Epithelial cell of proximal tubule (primary cell): ENCODE measurements around the gene ATP11C. TPM values are rescaled to one million over a fixed set of nuclear protein-coding genes. Genes with fewer than 3 reads are reported as not detected.

Experiments
- DNase-seq: peaks from one replicate; pipeline ENCODE4 v3.0.0-alpha.2; 2011; ENCODE audit warnings: low read depth
- H3K4me3 ChIP-seq: 2 replicates; pipeline ENCODE4 v1.5.1; 2011; ENCODE audit warnings: low read depth, mild to moderate bottlenecking, low read length
- total RNA-seq: library from RNA; depleted of rRNA; stranded (reverse); fragments of >200 nt; gene quantifications from 2 replicates; pipeline ENCODE4 v1.2.3, GENCODE V29; 2015
- TF ChIP-seq, protein P1 (sequence below): conservative IDR thresholded peaks from 2 replicates; pipeline ENCODE4 v1.5.1; 2012; ENCODE audit warnings: low read depth, mild to moderate bottlenecking, low read length

Gene ATP11C
- total RNA-seq, 1 donor from 2014 or later, result 19.4 TPM

DNA sequence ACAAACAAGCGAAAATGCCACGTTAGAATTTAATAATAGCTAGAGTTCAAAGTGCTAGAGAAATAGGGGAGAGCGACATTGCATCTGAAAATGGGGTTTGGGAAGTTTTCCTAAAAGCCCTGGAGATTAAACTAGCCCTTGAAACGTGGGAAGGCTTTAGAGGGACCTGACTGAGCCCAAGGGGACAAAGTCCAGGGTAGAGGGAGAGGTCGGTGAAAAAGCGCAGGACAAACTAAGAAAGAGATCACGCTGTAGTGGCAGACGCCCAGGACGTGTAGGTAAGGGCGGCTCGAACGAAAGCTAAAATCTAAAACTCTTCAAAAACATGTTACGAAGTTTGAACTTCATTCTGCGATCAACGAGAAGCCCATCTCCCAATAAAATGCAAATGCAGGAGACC, 1.1 kb upstream of the ATP11C start:
- TF ChIP-seq, protein P1, sequence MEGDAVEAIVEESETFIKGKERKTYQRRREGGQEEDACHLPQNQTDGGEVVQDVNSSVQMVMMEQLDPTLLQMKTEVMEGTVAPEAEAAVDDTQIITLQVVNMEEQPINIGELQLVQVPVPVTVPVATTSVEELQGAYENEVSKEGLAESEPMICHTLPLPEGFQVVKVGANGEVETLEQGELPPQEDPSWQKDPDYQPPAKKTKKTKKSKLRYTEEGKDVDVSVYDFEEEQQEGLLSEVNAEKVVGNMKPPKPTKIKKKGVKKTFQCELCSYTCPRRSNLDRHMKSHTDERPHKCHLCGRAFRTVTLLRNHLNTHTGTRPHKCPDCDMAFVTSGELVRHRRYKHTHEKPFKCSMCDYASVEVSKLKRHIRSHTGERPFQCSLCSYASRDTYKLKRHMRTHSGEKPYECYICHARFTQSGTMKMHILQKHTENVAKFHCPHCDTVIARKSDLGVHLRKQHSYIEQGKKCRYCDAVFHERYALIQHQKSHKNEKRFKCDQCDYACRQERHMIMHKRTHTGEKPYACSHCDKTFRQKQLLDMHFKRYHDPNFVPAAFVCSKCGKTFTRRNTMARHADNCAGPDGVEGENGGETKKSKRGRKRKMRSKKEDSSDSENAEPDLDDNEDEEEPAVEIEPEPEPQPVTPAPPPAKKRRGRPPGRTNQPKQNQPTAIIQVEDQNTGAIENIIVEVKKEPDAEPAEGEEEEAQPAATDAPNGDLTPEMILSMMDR, result no peak

DNA sequence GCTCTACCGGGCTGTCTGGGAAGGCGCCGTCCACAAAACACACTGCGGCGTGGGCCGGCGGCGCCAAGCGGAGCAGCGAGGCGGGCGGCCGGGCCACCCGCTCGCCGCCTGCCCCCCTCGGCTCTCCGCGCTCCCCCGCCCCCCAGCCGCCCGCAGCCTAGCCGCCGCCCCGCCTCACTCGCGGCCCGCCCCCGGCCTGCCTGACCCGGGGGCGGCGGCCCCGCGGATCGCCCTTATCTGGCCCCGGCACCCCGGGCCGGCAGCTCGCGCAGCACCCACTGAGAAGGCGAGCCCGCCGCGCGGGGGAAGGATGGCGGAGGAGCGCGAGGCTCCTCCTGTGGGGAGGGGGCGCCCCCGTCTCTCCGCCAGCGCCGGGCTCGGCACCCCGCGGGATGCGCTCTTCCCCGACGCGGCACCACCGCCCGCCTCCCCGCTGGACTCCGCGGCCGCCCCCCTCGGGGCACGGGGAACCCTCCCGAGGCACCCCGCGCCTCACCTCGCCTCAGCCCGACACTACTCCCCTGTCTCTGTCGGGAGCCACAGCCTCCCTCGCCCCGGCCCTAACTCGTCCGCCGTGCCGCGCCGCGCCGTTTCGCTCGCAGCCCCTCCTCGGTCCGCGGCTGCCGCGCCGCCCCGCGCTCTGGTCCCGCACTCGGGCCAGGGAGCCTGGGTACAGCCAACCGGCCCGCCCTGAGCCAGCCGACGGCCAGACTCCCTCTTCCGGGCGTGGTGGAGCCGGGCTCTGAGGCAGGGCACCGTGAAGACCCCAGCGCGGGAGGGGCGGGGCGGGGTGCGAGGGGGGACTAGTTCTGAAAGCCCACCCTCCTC, 566 bp downstream of the ATP11C start:
- peak overlapping the region; percentile 71 for H3K4me3 ChIP-seq
- DNase-seq, result no peak
- TF ChIP-seq, protein P1, result no peak

More for the DNA sequence above, 1.1 kb upstream of the ATP11C start:
- no peak for DNase-seq
- H3K4me3 ChIP-seq, result peak overlapping the region; percentile 71

DNA sequence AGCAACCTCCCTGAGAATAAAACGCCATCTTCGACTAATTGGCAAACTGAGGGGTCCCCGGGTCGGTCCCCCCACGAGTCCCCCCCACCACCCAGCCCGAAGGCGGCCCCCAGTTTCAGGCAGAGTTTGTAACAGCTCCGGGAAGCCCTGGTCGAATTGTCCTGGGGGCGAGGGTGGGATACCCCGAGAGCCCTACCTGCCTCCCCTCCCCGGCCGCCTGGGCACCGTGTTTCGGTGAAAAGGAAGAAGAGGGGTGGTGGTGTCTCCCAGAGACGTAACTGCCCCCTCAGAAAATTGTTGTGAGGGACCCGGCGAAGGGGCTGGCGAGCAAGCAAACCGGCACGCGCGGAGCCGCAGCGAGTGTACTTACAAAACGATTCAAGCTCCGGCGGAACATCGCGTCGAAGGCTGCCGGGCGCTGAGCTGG, 1.2 kb downstream of the ATP11C start:
- TF ChIP-seq, protein P1, result no peak
- peak overlapping the region; percentile 71 for H3K4me3 ChIP-seq
- DNase-seq, result no peak

DNA sequence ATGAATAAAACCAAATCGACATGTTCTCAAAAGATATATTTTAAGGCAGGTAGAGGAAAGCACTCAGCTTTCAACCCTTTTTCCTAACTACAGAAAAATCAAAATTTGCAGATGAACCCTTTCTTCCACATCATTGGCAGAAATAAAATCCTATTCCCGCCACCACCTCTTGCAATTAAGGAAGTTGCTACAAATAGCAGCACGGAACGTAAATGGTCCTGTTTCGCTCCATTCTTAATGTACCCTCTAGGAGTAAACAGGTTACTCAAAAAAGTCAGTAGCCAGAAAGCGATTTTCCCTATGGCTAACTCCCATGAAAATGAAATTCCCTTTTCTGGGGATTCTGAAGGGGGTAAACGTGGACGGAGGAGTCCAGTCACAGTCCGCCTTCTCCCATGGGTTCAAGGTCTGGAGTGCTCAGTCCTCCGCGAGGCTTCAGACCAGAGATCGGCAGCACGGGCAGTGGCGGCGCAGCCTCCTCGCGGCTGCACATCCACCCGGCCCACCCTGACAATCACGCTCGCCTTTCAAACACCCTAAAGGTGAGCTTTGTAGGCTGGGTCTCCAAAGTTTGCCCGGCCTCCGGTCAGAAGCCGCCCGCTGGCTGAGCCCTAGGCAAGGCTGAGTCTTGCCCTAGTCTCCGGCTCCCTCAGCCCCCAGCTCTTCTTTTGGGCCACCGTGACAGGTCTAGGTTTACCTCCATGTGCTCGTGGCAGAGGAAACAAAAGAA, 1.8 kb downstream of the ATP11C start:
- peak overlapping the region; percentile 71 for H3K4me3 ChIP-seq
- TF ChIP-seq, protein P1, result no peak
- DNase-seq, result no peak

DNA sequence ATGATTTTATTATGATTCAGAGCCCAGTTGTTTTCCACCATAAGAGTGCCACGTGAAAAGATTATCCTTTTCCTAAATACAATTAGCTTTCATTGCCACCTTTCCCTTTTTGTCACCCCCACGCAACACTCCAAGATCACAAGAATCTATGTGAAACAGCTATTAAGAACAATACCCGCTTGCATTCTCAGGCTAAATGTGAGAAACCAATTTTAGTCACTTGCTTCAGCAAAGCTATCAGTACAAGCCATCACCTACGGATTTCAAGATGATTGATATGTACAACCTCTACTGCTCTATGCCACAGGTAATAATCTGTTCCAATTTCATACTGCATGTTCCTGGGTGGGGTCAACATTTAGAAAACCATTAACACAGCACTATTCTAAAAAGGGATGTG, 2.5 kb downstream of the ATP11C start:
- TF ChIP-seq, protein P1, result no peak
- no peak for DNase-seq
- peak overlapping the region; percentile 71 for H3K4me3 ChIP-seq

DNA sequence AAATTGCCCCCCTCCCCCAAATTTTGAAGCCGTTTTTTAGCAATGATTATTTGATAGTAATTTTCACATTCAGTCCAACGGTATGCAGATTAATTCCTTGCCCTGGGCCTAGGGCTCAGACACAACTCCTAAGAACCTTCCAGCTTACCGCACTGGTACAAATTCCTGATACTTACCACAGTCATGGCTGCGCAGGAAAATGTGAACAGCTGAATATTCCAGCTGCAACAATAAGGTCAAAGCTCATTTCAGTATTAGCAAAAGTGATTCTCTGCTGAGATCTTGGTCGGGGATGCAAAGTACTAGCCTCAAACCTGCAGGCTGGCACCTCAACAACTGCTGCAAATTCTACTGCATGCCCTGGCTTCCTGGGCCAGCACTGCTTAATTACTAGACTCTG, 3.0 kb downstream of the ATP11C start:
- no peak for DNase-seq
- TF ChIP-seq, protein P1, result no peak
- H3K4me3 ChIP-seq, result peak overlapping the region; percentile 71
